ENCODE data around the gene ARSG.
"Not testable (repeated sequence)": the region's sequence is repeated elsewhere in the genome, so short reads cannot be mapped to it uniquely, and the experiment has no call there.

ARSG gene

DNA sequence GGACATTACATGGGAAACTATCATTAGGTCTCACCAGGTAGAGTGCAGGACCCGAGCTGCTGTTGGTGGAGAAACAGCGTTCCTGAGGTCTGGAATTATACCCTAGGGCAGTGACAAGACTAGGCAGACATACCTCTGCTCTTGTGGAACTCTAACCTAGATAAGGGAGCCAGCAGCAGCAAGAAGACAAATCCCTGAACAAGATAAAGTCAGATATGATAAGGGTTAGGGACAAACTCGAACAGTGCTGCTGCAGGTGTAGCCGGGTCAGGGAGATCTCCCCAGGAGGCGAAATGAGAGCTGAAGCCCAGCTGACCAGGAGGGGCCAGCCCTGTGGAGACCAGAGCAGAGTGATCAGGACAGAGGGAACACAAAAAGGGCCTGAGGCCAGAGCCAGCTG, 34.7 kb downstream of the ARSG start:
- CTCF ChIA-PET = interaction anchor here (1.5 kb wide), 1 partner anchor 32 kb away, joined by 3 read pairs; no protein-coding TSS in a partner anchor
- TF ChIP-seq, protein P1, sequence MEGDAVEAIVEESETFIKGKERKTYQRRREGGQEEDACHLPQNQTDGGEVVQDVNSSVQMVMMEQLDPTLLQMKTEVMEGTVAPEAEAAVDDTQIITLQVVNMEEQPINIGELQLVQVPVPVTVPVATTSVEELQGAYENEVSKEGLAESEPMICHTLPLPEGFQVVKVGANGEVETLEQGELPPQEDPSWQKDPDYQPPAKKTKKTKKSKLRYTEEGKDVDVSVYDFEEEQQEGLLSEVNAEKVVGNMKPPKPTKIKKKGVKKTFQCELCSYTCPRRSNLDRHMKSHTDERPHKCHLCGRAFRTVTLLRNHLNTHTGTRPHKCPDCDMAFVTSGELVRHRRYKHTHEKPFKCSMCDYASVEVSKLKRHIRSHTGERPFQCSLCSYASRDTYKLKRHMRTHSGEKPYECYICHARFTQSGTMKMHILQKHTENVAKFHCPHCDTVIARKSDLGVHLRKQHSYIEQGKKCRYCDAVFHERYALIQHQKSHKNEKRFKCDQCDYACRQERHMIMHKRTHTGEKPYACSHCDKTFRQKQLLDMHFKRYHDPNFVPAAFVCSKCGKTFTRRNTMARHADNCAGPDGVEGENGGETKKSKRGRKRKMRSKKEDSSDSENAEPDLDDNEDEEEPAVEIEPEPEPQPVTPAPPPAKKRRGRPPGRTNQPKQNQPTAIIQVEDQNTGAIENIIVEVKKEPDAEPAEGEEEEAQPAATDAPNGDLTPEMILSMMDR (IDR thresholded peaks at IDR 0.05; ENCODE audit: insufficient read depth, low read length, missing control alignments) = no peak
- POLR2A ChIA-PET = no interaction called here
- H3K4me3 ChIP-seq (ENCODE audit: low read depth, low read length) = no peak overlapping the region
- DNase-seq (ENCODE audit: low read depth, low spot score) = no peak

DNA sequence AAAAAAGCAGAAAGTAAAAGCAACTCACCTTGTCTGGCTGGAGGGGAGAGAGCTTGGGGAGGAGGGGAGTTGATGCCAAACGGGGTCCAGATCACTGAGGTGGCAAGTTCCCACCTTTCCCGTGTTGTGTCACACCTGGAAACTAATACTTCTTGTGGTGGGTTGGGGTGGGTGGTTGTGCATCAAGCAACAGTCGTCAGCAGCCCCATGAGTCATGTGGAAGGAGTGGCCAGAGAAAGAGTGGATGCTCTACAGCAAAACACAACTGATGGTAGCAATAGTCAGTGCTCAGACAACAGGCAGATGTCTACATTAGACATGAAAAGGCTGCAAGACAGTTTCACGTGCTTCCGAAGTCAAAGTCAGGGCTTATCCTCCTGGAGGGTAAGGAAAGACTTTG, 35.4 kb downstream of the ARSG start:
- H3K4me3 ChIP-seq (ENCODE audit: low read depth, low read length) = no peak overlapping the region
- POLR2A ChIA-PET = no interaction called here
- no peak for DNase-seq (ENCODE audit: low read depth, low spot score)
- TF ChIP-seq, protein P1 (IDR thresholded peaks at IDR 0.05; ENCODE audit: insufficient read depth, low read length, missing control alignments) = no peak
- CTCF ChIA-PET = interaction anchor here (1.4 kb wide), 1 partner anchor 73 kb away, joined by 4 read pairs; no protein-coding TSS in a partner anchor

DNA sequence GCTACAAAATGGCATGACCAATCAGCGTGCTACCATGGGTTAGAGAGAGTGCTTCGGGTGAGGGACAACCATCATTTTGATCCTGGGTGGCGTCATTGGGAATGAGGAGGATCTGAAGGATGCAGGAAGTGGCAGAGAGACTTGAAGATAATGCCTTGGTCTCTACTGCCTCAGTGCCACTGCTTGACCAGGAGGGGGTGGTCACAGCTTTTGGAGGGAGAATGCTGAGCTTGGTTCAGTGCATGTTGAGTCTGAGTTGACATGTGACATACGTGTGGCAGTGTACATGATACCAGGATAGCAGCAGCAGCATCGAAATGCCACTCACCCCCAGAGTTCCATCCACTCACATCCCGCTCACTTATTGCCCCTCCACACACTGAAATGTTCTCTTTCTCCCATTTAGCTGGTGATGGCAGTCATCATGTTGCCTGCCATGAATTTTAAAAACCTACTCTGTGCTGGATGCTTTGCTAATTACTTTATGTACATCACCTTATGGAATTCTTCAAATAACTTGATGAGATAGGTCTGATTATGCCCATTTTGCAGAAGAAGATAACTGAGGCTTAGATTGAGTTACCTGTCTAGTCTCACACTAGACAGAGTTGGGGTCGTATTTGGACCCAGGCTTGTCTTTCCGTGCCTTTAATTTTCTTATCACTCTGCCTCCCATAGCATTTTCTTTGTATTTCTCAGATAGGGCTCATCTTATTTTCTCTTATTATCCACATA, 36.7 kb downstream of the ARSG start:
- DNase-seq (ENCODE audit: low read depth, low spot score) = no peak
- POLR2A ChIA-PET = no interaction called here
- H3K4me3 ChIP-seq (ENCODE audit: low read depth, low read length) = no peak overlapping the region
- TF ChIP-seq, protein P1 (IDR thresholded peaks at IDR 0.05; ENCODE audit: insufficient read depth, low read length, missing control alignments) = no peak
- CTCF ChIA-PET = interaction anchor here (1.4 to 1.9 kb wide), 3 partner anchors 71 to 156 kb away, joined by 3 to 7 read pairs (median 4); no protein-coding TSS in a partner anchor

DNA sequence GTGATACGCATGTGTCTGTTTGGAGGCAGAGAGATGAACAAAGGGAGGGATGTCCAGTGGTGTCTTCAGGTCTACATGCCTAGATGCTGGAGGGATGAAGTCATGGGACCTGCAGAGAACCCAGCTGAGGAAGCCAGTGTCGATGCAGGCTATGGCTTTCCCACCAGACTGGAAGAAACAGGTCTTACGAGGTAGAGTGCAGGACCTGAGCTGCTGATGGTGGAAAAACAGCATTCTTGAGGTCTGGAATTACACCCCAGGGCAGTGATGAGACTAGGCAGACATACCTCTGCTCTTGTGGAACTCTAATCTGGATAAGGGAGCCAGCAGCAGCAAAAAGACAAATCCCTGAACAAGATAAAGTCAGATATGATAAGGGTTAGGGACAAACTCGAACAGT, 37.4 kb downstream of the ARSG start:
- POLR2A ChIA-PET = no interaction called here
- CTCF ChIA-PET = interaction anchor here (1.4 to 1.9 kb wide), 2 partner anchors 107 to 156 kb away, joined by 3 to 7 read pairs; no protein-coding TSS in a partner anchor
- no peak for DNase-seq (ENCODE audit: low read depth, low spot score)
- TF ChIP-seq, protein P1 (IDR thresholded peaks at IDR 0.05; ENCODE audit: insufficient read depth, low read length, missing control alignments) = no peak
- H3K4me3 ChIP-seq (ENCODE audit: low read depth, low read length) = no peak overlapping the region

DNA sequence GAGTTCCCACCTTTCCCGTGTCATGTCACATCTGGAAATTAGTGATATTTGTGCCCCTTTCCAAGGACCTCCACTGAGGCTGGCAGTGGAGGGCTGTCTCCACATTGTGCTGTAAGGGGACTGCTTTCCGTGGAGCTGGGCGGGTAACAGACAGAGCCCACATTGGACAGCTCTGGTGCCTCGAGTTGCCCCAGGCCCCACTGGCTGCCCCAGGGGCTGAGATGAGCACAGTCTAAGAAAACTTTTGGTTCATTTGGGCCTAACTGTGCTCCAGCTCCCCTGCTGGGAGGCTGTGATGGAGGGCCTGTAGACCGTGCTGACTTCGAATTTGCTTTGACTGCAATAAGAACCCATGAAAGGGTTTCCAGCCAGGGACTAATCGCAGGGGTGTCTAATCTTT, 38.0 kb downstream of the ARSG start:
- POLR2A ChIA-PET = no interaction called here
- CTCF ChIA-PET = interaction anchor here (1.4 kb wide), 1 partner anchor 157 kb away, joined by 3 read pairs; no protein-coding TSS in a partner anchor
- H3K4me3 ChIP-seq (ENCODE audit: low read depth, low read length) = no peak overlapping the region
- TF ChIP-seq, protein P1 (IDR thresholded peaks at IDR 0.05; ENCODE audit: insufficient read depth, low read length, missing control alignments) = no peak
- no peak for DNase-seq (ENCODE audit: low read depth, low spot score)

DNA sequence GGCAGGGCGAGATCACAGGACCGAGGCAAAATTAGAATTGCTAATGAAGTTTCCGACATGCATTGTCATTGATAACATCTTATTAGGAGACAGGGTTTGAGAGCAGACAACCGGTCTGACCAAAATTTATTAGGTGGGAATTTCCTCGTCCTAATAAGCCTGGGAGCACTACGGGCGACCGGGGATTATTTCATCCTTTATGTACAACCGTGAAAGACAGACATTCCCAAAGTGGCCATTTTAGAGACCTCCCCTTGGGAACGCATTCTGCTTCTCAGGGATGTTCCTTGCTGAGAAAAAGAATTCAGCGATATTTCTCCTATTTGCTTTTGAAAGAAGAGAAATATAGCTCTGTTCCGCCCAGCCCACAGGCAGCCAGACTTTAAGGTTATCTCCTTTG, 40.6 kb downstream of the ARSG start:
- H3K4me3 ChIP-seq (ENCODE audit: low read depth, low read length); CTCF ChIA-PET; POLR2A ChIA-PET; DNase-seq (ENCODE audit: low read depth, low spot score): not testable (repeated sequence)

DNA sequence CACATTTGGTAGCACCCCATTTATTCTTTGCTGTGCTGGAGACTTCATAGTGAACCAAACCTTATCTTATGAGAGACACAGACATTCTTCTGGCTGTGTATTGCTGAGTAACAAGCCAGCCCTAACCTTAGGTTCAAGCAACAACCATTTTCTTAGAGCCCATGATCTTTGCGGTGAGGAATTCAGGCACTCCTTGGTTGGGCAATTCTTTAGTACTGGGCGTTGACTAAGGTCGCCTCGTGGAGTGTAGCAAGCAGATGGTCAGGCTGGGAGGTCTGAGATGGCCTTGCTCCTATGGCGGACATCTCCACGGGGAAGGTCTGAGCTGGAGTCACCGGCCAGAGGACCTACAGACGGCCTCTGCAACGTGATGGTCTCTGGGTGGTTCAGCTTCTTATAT, 43.1 kb downstream of the ARSG start:
- POLR2A ChIA-PET = no interaction called here
- CTCF ChIA-PET = interaction anchor here (0.8 kb wide), 1 partner anchor 13 kb away, joined by 3 read pairs; no protein-coding TSS in a partner anchor
- TF ChIP-seq, protein P1 (IDR thresholded peaks at IDR 0.05; ENCODE audit: insufficient read depth, low read length, missing control alignments) = no peak
- H3K4me3 ChIP-seq (ENCODE audit: low read depth, low read length) = no peak overlapping the region
- no peak for DNase-seq (ENCODE audit: low read depth, low spot score)

All from AG04449 (cell line).